Measurements from ENCODE around the gene MMAB. TPM values are rescaled to one million over a fixed set of nuclear protein-coding genes. Genes with fewer than 3 reads are reported as not detected.
"Not testable (repeated sequence)": the region's sequence is repeated elsewhere in the genome, so short reads cannot be mapped to it uniquely, and the experiment has no call there.

Gene MMAB
- total RNA-seq, 1 donor from 2014 or later = 27.7 TPM

DNA sequence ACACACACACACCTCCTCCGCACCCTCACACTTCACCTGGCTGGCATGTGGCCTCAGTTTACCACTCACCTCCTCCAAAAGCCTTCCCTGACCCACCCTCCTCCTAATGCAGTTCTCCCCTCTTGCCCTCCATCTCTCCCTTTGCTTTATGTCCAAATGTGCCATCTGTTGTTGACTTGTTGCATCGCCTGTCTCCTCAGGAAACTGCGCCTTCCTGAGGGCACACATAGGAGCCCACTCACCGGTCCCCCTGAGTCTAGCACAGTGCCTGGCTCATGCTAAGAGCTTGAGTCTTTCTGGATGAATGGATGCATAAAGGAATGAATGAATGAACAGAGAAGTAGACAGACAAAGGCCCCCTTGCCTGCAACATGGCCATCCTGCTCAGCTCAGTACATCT lies 34.3 kb upstream of the MMAB start:
- Histone ChIP-seq H3K27me3 (no peaks in the 10 kb centered on the region), H3K9me3 (no peaks in the 10 kb centered on the region), H3K4me1 (peaks cover 9% of the 10 kb centered on the region), H3K4me3 (no peak overlapping the region), H3K36me3 (no peaks in the 10 kb centered on the region), H3K27ac (no peak overlapping the region)
- no peak for DNase-seq (ENCODE audit: extremely low spot score in 2 of 2)
- intact Hi-C loops (cut with DNase I) = no loop called here
- no peak for TF ChIP-seq CTCF (IDR thresholded peaks at IDR 0.05)
- no peak for TF ChIP-seq POLR2AphosphoS5 (IDR thresholded peaks at IDR 0.05; ENCODE audit: insufficient read depth in 1 of 2, low read depth in 1 of 2)
- no peak for TF ChIP-seq POLR2A (IDR thresholded peaks at IDR 0.05)

GRCh38 chr12:109606320-109607028 lies 33.2 kb upstream of the MMAB start:
- no peak overlapping the region for H3K27ac ChIP-seq
- H3K4me1 ChIP-seq = peaks cover 9% of the 10 kb centered on the region
- TF ChIP-seq POLR2A (IDR thresholded peaks at IDR 0.05) (no peak), CTCF (IDR thresholded peaks at IDR 0.05) (no peak), POLR2AphosphoS5 (IDR thresholded peaks at IDR 0.05; ENCODE audit: insufficient read depth in 1 of 2, low read depth in 1 of 2) (no peak)
- no peaks in the 10 kb centered on the region for H3K9me3 ChIP-seq
- no peaks in the 10 kb centered on the region for H3K36me3 ChIP-seq
- H3K4me3 ChIP-seq = no peak overlapping the region
- no peak for DNase-seq (ENCODE audit: extremely low spot score in 2 of 2)
- intact Hi-C loops (cut with DNase I) = no loop called here
- H3K27me3 ChIP-seq = no peaks in the 10 kb centered on the region

DNA sequence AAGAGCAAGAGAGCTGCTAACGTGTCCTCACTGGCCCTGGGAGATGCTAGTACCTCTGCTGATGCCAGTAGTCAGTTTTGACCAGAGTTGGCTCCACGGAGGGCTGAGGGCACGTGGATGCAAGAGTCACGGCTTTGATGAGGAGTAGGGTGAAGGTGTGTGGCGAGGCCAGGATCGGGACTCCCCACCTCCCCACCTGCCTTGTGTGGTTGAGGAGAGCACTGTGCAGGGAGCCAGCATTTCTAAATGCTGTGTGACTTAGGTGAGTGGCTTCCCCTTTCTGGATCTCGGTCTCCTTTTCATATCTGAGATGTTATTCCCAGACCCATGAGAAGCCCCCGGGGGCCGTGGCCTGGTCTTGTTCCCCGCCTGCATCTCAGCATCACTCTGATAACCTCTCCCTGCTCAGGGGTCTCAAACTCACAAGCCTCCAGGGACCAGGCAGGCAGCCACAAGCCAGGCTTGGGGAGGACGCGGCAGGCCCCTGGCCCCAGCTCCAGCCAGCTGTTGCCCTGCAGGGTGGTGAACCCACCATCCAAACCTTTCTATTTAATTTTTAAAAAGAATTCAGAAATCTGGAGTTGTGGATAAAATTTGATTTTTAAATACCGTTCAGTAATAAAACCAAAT lies 32.4 kb upstream of the MMAB start:
- intact Hi-C loops (cut with DNase I) = no loop called here
- peaks cover 9% of the 10 kb centered on the region for H3K4me1 ChIP-seq
- H3K4me3 ChIP-seq = no peak overlapping the region
- no peak for DNase-seq (ENCODE audit: extremely low spot score in 2 of 2)
- H3K27me3 ChIP-seq = no peaks in the 10 kb centered on the region
- TF ChIP-seq POLR2A (IDR thresholded peaks at IDR 0.05) = no peak
- no peak for TF ChIP-seq POLR2AphosphoS5 (IDR thresholded peaks at IDR 0.05; ENCODE audit: insufficient read depth in 1 of 2, low read depth in 1 of 2)
- no peak for TF ChIP-seq CTCF (IDR thresholded peaks at IDR 0.05)
- no peak overlapping the region for H3K27ac ChIP-seq
- H3K36me3 ChIP-seq = no peaks in the 10 kb centered on the region
- H3K9me3 ChIP-seq = no peaks in the 10 kb centered on the region

DNA sequence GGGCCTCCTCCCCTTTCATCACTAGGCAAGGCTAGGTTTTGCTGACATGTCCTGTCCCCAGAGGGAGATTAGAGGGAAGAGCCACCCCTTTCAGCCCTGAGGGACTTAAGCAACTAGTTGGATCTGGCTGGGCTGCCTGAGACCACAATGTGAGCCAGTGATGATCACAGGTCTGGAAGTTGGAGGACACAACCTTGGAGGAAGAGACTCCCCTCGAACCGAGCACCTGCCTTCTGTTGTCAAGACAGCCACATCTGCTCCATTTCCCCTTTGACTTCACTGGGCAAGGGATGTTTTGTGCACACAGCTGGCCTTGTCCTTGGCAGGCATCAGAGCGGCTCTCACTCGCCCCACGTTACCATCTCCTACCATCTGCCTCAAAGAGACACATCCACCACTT lies 31.7 kb upstream of the MMAB start:
- Histone ChIP-seq H3K27me3 (no peaks in the 10 kb centered on the region), H3K4me3 (no peak overlapping the region), H3K9me3 (no peaks in the 10 kb centered on the region), H3K27ac (no peak overlapping the region), H3K36me3 (no peaks in the 10 kb centered on the region), H3K4me1 (peaks cover 9% of the 10 kb centered on the region)
- no peak for DNase-seq (ENCODE audit: extremely low spot score in 2 of 2)
- intact Hi-C loops (cut with DNase I) = no loop called here
- TF ChIP-seq POLR2A (IDR thresholded peaks at IDR 0.05) (no peak), CTCF (IDR thresholded peaks at IDR 0.05) (no peak), POLR2AphosphoS5 (IDR thresholded peaks at IDR 0.05; ENCODE audit: insufficient read depth in 1 of 2, low read depth in 1 of 2) (no peak)

- intact Hi-C loops (cut with DNase I) = no loop called here
- no peak overlapping the region for H3K27ac ChIP-seq
- DNase-seq (ENCODE audit: extremely low spot score in 2 of 2) = no peak
- no peaks in the 10 kb centered on the region for H3K9me3 ChIP-seq
- peaks cover 9% of the 10 kb centered on the region for H3K4me1 ChIP-seq
- TF ChIP-seq POLR2AphosphoS5 (IDR thresholded peaks at IDR 0.05; ENCODE audit: insufficient read depth in 1 of 2, low read depth in 1 of 2) (no peak), POLR2A (IDR thresholded peaks at IDR 0.05) (no peak), CTCF (IDR thresholded peaks at IDR 0.05) (no peak)
- no peaks in the 10 kb centered on the region for H3K36me3 ChIP-seq
- H3K4me3 ChIP-seq = no peak overlapping the region
- H3K27me3 ChIP-seq = no peaks in the 10 kb centered on the region
Measured at GRCh38 chr12:109604132-109604585, 30.9 kb upstream of the MMAB start.

GRCh38 chr12:109602132-109602531 lies 28.8 kb upstream of the MMAB start:
- intact Hi-C loops (cut with DNase I); H3K36me3 ChIP-seq; H3K4me3 ChIP-seq; DNase-seq (ENCODE audit: extremely low spot score in 2 of 2); H3K27ac ChIP-seq; H3K9me3 ChIP-seq; H3K27me3 ChIP-seq: not testable (repeated sequence)
- peaks cover 18% of the 10 kb centered on the region for H3K4me1 ChIP-seq

Data from vagina (tissue), 2 donors.